Gastroesophageal sphincter (tissue), 4 donors: ENCODE data around the gene DOK5. TPM values are rescaled to one million over a fixed set of nuclear protein-coding genes. Genes with fewer than 3 reads are reported as not detected.
A peak's percentile ranks its signal among the peaks of the same experiment; 100 is the strongest.

Experiments
- ATAC-seq: fragments of 150-250 bp; one replicate; pipeline ENCODE4 v1.9.1; 2016; ENCODE audit warnings: mild to moderate bottlenecking, moderate library complexity
- H3K27ac ChIP-seq, 4 donors: fragments of 200-600 bp; sonication (generic) in 3 of 4; 1 replicate in 3 of 4; 2 replicates in 1 of 4; pipeline ENCODE4 v1.5.1; 2016 to 2019
- H3K27me3 ChIP-seq: fragments of 200-600 bp; sonication (generic); one replicate; pipeline ENCODE4 v1.5.1; 2019
- H3K36me3 ChIP-seq, 2 donors: fragments of 200-600 bp; sonication (generic); one replicate each; pipeline ENCODE4 v1.5.1; 2019; ENCODE audit warnings: control low read depth in 1 of 2
- H3K4me1 ChIP-seq, 3 donors: fragments of 200-600 bp; sonication (generic); 1 replicate in 2 of 3; 2 replicates in 1 of 3; pipeline ENCODE4 v1.5.1; 2016 to 2019; ENCODE audit warnings: control low read depth in 2 of 3
- H3K4me3 ChIP-seq, 2 donors: fragments of 200-600 bp; sonication (generic); one replicate each; pipeline ENCODE4 v1.5.1; 2019; ENCODE audit warnings: mild to moderate bottlenecking in 1 of 2, moderate library complexity in 1 of 2
- H3K9me3 ChIP-seq, 3 donors: fragments of 200-600 bp; sonication (generic); one replicate each; pipeline ENCODE4 v1.5.1; 2017 to 2019; ENCODE audit warnings: control low read depth in 2 of 3
- EP300 ChIP-seq: sonication (generic); formaldehyde crosslinking; IDR thresholded peaks from one replicate; pipeline ENCODE4 v1.6.1; 2017; ENCODE audit warnings: antibody characterized with exemption, mild to moderate bottlenecking
- POLR2A ChIP-seq, 2 donors: fragments of 450-650 bp; IDR thresholded peaks; one replicate each; pipeline ENCODE4 v1.6.1; 2017; ENCODE audit warnings: antibody characterized with exemption in 2 of 2, mild to moderate bottlenecking in 2 of 2, moderate library complexity in 1 of 2
- POLR2AphosphoS5 ChIP-seq: sonication (generic); formaldehyde crosslinking; IDR thresholded peaks from one replicate; pipeline ENCODE4 v1.6.1; 2017; ENCODE audit warnings: antibody characterized with exemption
- WGBS, 2 donors: methylation state at CpG; one replicate each; pipeline ENCODE4 v1.1.5; 2018; ENCODE audit warnings: low coverage in 1 of 2; 5-methylcytosine and 5-hydroxymethylcytosine counted together
- total RNA-seq, 4 donors: library from RNA; depleted of rRNA; stranded (reverse); fragments of >200 nt; gene quantifications; one replicate each; pipeline ENCODE4 v1.1.0, GENCODE V29; 2016
- TF ChIP-seq, protein P1 (sequence below), 4 experiments: fragments of 200-600 bp in 2 of 4; fragments of 450-650 bp in 2 of 4; sonication (generic) in 1 of 4; IDR thresholded peaks; one replicate each; pipeline ENCODE4 v1.5.1; 2017 to 2019; ENCODE audit warnings: antibody characterized with exemption in 4 of 4, mild to moderate bottlenecking in 2 of 4, moderate library complexity in 2 of 4

Gene DOK5
- total RNA-seq, 4 donors from 2014 or later, result 0.62 to 2.7 (median 1.4) TPM

DNA sequence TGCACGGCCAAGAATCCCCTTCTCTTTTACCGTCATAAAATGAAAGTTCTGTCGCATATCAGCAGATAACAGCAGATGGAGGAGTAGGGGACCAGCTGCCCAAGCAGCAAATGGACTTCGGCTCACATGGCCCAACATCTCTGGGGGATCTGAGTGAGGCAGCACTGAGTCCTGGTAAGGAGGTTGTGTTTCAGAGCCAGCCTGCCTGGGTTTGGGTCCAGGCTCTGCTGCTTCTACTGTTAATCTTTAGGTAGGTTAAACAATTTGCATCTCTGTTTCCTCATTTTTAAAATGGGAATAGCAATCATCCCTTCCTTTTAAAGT is 193.6 kb downstream of the DOK5 start:
- 61 to 84% methylated on average over 4 of the region's 4 CpGs for WGBS, 2 donors
- Histone ChIP-seq H3K4me1 (peaks cover 0 to 5% (median 0%) of the 10 kb centered on the region in 3 donors), H3K27ac (no peak overlapping the region), H3K9me3 (no peaks in the 10 kb centered on the region), H3K36me3 (no peaks in the 10 kb centered on the region), H3K4me3 (no peak overlapping the region), H3K27me3 (peaks cover 33% of the 10 kb centered on the region)
- ATAC-seq, result no peak
- TF ChIP-seq, protein P1, sequence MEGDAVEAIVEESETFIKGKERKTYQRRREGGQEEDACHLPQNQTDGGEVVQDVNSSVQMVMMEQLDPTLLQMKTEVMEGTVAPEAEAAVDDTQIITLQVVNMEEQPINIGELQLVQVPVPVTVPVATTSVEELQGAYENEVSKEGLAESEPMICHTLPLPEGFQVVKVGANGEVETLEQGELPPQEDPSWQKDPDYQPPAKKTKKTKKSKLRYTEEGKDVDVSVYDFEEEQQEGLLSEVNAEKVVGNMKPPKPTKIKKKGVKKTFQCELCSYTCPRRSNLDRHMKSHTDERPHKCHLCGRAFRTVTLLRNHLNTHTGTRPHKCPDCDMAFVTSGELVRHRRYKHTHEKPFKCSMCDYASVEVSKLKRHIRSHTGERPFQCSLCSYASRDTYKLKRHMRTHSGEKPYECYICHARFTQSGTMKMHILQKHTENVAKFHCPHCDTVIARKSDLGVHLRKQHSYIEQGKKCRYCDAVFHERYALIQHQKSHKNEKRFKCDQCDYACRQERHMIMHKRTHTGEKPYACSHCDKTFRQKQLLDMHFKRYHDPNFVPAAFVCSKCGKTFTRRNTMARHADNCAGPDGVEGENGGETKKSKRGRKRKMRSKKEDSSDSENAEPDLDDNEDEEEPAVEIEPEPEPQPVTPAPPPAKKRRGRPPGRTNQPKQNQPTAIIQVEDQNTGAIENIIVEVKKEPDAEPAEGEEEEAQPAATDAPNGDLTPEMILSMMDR (IDR thresholded peaks at IDR 0.05), result no peak
- TF ChIP-seq POLR2AphosphoS5, result no peak
- no peak for TF ChIP-seq POLR2A (IDR thresholded peaks at IDR 0.05)
- no peak for TF ChIP-seq EP300

DNA sequence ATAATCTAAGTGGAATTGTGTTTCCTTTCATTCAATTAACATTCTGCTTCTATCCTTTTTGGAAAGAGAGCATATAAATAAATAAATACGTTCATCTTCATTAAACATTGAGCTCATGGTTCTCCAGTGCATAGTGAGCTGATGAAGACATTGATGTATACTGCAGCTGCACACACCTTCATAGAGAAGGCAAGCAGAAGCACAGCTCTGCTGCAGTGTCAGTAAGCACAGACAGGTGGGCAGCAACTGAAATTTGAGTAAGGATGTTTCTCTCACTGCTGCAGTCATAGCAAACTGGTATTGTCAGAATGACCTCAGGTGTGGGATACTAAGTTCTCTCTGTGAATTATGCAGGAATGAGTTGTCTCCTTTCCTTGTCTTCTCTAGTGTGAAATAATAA is 202.9 kb downstream of the DOK5 start:
- TF ChIP-seq, protein P1 (IDR thresholded peaks at IDR 0.05), result no peak
- Histone ChIP-seq H3K27me3 (peaks cover 19% of the 10 kb centered on the region), H3K9me3 (no peaks in the 10 kb centered on the region), H3K4me3 (no peak overlapping the region), H3K36me3 (no peaks in the 10 kb centered on the region), H3K4me1 (peaks cover 0 to 14% (median 0%) of the 10 kb centered on the region in 3 donors), H3K27ac (no peak overlapping the region)
- 69 to 71% methylated on average over 1 of the region's 1 CpG for WGBS, 2 donors
- ATAC-seq, result no peak

DNA sequence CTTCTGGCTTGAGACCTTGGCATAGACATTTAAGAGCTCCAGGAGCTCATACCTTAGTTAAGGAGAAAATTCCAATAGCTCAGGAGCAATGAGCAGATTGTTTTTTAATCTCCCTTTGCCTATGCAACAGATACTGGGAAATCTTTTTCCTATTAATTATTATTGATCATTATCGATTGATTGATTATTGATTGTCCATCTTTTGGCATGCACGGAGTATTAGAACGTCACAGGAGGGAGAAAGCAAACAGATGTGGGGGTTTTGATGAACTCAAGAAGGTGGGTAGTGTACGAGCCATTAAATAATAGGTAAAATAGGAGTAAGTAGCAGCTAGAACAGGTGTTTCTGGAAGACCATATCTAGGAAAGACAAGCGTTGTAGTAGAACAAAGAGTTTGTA is 205.0 kb downstream of the DOK5 start:
- H3K4me1 ChIP-seq, result peaks cover 0 to 14% (median 0%) of the 10 kb centered on the region in 3 donors
- no peak overlapping the region for H3K4me3 ChIP-seq
- H3K27ac ChIP-seq, result no peak overlapping the region
- 13 to 24% methylated on average over 3 to 5 of the region's 5 CpGs for WGBS, 2 donors
- no peaks in the 10 kb centered on the region for H3K9me3 ChIP-seq
- no peak for TF ChIP-seq POLR2A (IDR thresholded peaks at IDR 0.05)
- no peak for TF ChIP-seq POLR2AphosphoS5
- no peak for TF ChIP-seq EP300
- TF ChIP-seq, protein P1 (IDR thresholded peaks at IDR 0.05), result no peak
- no peaks in the 10 kb centered on the region for H3K36me3 ChIP-seq
- ATAC-seq, result no peak
- H3K27me3 ChIP-seq, result peaks cover 28% of the 10 kb centered on the region

DNA sequence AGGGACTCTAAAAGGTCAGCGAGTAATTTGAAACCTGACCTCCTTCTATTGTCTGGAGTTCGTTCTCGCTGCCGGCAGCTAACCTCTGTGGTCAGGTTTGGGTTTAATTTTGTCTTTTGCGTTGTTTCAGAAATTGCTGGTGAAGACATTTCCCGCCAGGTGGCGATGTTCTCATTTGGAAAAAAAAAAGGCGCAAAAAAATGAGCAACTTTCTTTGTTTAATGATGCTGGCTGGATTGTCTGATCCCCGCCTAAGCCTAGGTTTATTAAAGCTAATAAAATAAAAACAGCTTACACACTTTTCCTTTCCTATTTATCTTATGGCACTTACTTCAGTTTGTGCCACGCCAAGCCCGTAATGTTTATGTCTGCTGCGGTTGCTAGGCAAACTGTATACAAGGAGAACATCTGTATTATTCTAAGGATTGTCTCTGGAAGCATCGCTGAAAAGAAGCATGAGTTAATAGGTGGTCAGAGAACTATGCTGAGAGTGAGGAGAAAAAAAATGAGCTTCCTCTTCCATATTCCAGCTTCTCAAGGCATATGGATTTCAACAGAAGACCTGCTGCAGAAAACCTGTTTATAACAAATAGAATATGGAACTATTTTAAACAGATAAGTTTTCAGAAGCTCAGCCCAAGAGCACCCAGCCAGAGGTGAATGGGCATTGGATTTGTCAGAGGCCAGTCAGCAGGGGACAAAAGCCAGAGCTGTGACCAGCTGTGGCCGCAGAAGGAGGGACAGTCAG is 205.7 kb downstream of the DOK5 start:
- H3K4me3 ChIP-seq, result no peak overlapping the region
- ATAC-seq, result no peak
- WGBS, 2 donors, result 5 to 8% methylated on average over 10 to 14 of the region's 14 CpGs
- H3K9me3 ChIP-seq, result no peaks in the 10 kb centered on the region
- H3K36me3 ChIP-seq, result no peaks in the 10 kb centered on the region
- no peak overlapping the region for H3K27ac ChIP-seq
- peaks cover 0 to 14% (median 0%) of the 10 kb centered on the region in 3 donors for H3K4me1 ChIP-seq
- TF ChIP-seq POLR2A (IDR thresholded peaks at IDR 0.05) (no peak), EP300 (no peak)
- TF ChIP-seq, protein P1 (IDR thresholded peaks at IDR 0.05), result peak; percentile 35 to 71 (median 42)
- H3K27me3 ChIP-seq, result peaks cover 29% of the 10 kb centered on the region

DNA sequence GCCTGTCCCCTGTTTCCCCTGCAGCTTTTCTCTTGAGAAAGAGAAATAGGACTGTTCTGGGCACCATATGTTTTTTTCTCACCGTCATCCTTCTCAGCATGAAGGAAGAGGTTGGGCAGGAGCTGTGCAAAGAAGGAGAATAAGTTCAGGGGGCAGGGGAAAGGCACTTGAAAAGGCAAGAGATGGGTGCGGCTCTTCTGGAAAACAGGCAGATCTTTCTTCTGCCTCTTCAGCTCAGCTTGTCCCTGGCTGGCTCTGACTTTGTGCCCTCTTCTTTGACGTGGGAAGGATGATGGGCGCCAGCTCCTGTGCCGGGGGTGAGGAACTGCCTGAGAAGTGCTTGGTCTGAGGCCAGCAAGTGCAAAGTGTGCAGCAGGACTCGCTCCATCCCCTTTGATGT is 206.5 kb downstream of the DOK5 start:
- H3K36me3 ChIP-seq, result no peaks in the 10 kb centered on the region
- no peaks in the 10 kb centered on the region for H3K9me3 ChIP-seq
- peaks cover 29% of the 10 kb centered on the region for H3K27me3 ChIP-seq
- no peak for ATAC-seq
- no peak overlapping the region for H3K4me3 ChIP-seq
- WGBS, 2 donors, result 40 to 65% methylated on average over 1 to 2 of the region's 6 CpGs
- H3K4me1 ChIP-seq, result peaks cover 0 to 14% (median 0%) of the 10 kb centered on the region in 3 donors
- TF ChIP-seq POLR2AphosphoS5, result no peak
- TF ChIP-seq, protein P1 (IDR thresholded peaks at IDR 0.05), result no peak
- no peak for TF ChIP-seq POLR2A (IDR thresholded peaks at IDR 0.05)
- TF ChIP-seq EP300, result no peak
- H3K27ac ChIP-seq, result no peak overlapping the region
